DOHH2 (cell line): ENCODE measurements around the gene BANP.

ENCODE experiments used
- CTCF ChIP-seq: fragments of 200-600 bp; sonication (generic); IDR thresholded peaks from one replicate; pipeline ENCODE4 v1.5.1; 2014; ENCODE audit warnings: antibody characterized with exemption, mild to moderate bottlenecking, low read depth, low read length; ENCODE audit not compliant: poor library complexity, severe bottlenecking
- EZH2phosphoT487 ChIP-seq: fragments of 200-600 bp; sonication (generic); IDR thresholded peaks from 2 replicates; pipeline ENCODE4 v1.6.1; 2017; ENCODE audit warnings: borderline replicate concordance, mild to moderate bottlenecking, antibody characterized with exemption, low read length, moderate library complexity, mixed read lengths

- no peak for TF ChIP-seq CTCF
- no peak for TF ChIP-seq EZH2phosphoT487
Measured at GRCh38 chr16:88118376-88118775, 167.1 kb downstream of the BANP start.
